Bronchial epithelial cell (primary cell): ENCODE results near the gene HENMT1. TPM values are rescaled to one million over a fixed set of nuclear protein-coding genes. Genes with fewer than 3 reads are reported as not detected.

Experiments
- DNase-seq: peaks from one replicate; pipeline ENCODE4 v3.0.0-alpha.2; 2010; ENCODE audit warnings: low read depth
- FAIRE-seq: peaks from 2 replicates; lab custom pipeline; 2011; peaks lifted over from hg19 to GRCh38; lab: Jason Lieb, UNC
- H3K27me3 ChIP-seq: 2 replicates; pipeline ENCODE4 v1.5.1; 2011; ENCODE audit warnings: low read length; ENCODE audit not compliant: control insufficient read depth, insufficient read depth
- H3K36me3 ChIP-seq: 2 replicates; pipeline ENCODE4 v1.5.1; 2011; ENCODE audit warnings: low read length; ENCODE audit not compliant: control insufficient read depth, insufficient read depth
- H3K4me3 ChIP-seq: 2 replicates; pipeline ENCODE4 v1.5.1; 2011; ENCODE audit warnings: mild to moderate bottlenecking, low read depth, low read length, control low read depth
- CTCF ChIP-seq: IDR thresholded peaks from 2 replicates; pipeline ENCODE4 v1.5.1; 2011; ENCODE audit warnings: mild to moderate bottlenecking, moderate library complexity, low read length, control low read depth, inconsistent platforms; ENCODE audit not compliant: insufficient read depth, severe bottlenecking
- total RNA-seq: library from RNA; depleted of rRNA; stranded (reverse); fragments of >200 nt; gene quantifications from 2 replicates; pipeline ENCODE4 v1.2.1, GENCODE V29; 2014

HENMT1 gene
- total RNA-seq, 1 donor from 2014 or later, result 1.1 TPM

GRCh38 chr1:108598340-108598739, 62.6 kb downstream of the HENMT1 start:
- Histone ChIP-seq H3K27me3 (no peaks in the 10 kb centered on the region), H3K36me3 (no peaks in the 10 kb centered on the region), H3K4me3 (no peak overlapping the region)
- TF ChIP-seq CTCF, result no peak
- DNase-seq (no peak), FAIRE-seq (no peak)

Other genes with a start within 250 kb of the HENMT1 start
- gene NBPF6, start 210.8 kb downstream of the HENMT1 start, total RNA-seq, result not detected in 2 replicates
- gene EEIG2, start 101.0 kb downstream of the HENMT1 start, total RNA-seq, result 0.51 and 1.3 TPM in 2 replicates
- 11.3 and 14.3 TPM in 2 replicates for gene PRPF38B, start 31.2 kb upstream of the HENMT1 start, total RNA-seq
- under 0.01 and 0.13 TPM in 2 replicates for gene FNDC7, start 51.8 kb upstream of the HENMT1 start, total RNA-seq
- gene STXBP3, start 85.6 kb upstream of the HENMT1 start, total RNA-seq, result 30.0 and 38.1 TPM in 2 replicates
- gene AKNAD1, start 196.0 kb upstream of the HENMT1 start, total RNA-seq, result 0.26 TPM in 1 of 2 replicates, not detected in the other
- gene GPSM2, start 215.9 kb upstream of the HENMT1 start, total RNA-seq, result 58.9 and 62.7 TPM in 2 replicates